Renal pelvis (tissue), 4 donors: Measurements from ENCODE around the gene ARL17B. TPM values are rescaled to one million over a fixed set of nuclear protein-coding genes. Genes with fewer than 3 reads are reported as not detected.
A peak's percentile ranks its signal among the peaks of the same experiment; 100 is the strongest.
"Not testable (repeated sequence)": the region's sequence is repeated elsewhere in the genome, so short reads cannot be mapped to it uniquely, and the experiment has no call there.

Experiments
- DNase-seq: peaks from one replicate; pipeline ENCODE4 v3.0.0-alpha.2; 2013
- polyA plus RNA-seq, 3 donors: library from polyadenylated mRNA; unstranded; fragments of 120-200 nt; gene quantifications; one replicate each; pipeline ENCODE4 v1.2.1, GENCODE V29; 2013; ENCODE audit not compliant: insufficient read length in 3 of 3

ARL17B gene
- polyA plus RNA-seq, 3 donors, result 9.9 to 19.3 (median 17.9) TPM

DNA sequence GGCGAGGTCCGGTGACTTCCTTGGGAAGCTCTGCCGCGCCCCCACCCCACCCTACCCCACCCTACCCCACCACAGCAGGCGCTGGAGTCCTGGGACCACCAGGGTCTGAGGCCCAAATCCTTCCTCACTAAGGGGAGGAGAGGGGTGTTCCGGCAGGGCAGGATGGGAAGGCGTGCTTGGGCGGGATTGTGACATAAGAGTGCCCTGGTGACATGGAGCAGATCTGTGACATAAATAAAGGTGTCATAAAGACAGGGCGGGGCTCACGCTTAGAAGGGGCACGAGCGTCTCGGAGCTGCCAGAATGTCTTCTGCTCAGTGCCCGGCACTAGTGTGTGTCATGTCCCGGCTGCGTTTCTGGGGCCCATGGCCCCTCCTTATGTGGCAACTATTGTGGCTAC lies 66.7 kb downstream of the ARL17B start, which contains the start of gene LRRC37A:
LRRC37A (plus strand) TSS at position 301 of the 400 bp plus-strand sequence; CDS start at position 304, 3 bp downstream.
- not testable (repeated sequence) for DNase-seq

GRCh38 chr17:46291618-46292017 lies 69.9 kb downstream of the ARL17B start:
- DNase-seq, result not testable (repeated sequence)

DNA sequence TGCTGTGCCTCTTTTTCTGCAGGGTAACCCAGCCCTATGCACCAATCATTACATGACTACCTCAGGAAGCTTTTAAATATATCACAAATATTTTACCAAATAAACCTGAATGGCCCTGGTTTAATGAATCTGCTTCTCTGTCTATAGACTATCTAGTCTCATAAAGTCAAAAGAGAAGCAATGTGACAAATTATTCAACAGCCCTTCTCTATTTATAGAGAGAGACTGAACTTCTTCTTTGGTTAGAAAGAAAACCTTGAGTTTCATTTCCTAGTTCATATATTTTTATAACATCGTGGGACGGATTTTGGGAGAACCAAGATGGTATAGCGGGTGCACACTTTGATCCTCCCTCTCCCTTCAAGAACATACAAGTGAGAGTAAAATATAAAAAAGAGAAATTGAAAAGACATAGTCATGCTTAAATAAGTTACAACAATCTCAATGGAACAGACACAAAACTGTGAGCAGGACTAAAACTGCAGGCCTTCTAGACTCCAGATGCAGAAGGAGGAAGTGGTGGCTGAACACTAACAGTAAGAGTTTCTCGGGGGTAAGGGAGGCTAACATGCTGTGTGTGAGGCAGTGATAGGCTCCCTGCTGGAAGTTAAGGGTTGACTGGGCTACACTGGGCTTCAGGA lies 70.5 kb downstream of the ARL17B start:
- not testable (repeated sequence) for DNase-seq

GRCh38 chr17:46287587-46287986 lies 74.0 kb downstream of the ARL17B start:
- not testable (repeated sequence) for DNase-seq

- not testable (repeated sequence) for DNase-seq
Measured at GRCh38 chr17:46286764-46287221, 74.8 kb downstream of the ARL17B start.

- DNase-seq, result not testable (repeated sequence)
Measured at GRCh38 chr17:46285500-46285899, 76.1 kb downstream of the ARL17B start.

DNA sequence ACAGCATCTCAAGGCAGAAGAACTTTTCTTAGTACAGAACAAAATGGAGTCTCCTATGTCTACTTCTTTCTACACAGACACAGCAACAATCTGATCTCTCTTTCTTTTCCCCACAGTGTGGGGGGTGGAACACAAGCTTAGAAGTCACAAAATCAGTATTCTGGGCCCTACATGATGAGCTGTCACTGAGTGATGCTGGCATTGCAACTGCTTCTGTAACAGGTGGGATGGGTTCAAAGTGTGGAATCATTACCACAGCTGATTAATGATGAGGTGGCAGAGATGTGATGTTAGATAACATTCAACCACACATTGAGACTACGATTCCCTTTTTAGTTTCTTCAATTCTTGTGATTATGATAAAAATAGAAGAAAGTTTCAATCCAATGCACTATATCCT lies 77.1 kb downstream of the ARL17B start:
- DNase-seq, result not testable (repeated sequence)

- not testable (repeated sequence) for DNase-seq
Measured at GRCh38 chr17:46282635-46283034, 78.9 kb downstream of the ARL17B start.

DNA sequence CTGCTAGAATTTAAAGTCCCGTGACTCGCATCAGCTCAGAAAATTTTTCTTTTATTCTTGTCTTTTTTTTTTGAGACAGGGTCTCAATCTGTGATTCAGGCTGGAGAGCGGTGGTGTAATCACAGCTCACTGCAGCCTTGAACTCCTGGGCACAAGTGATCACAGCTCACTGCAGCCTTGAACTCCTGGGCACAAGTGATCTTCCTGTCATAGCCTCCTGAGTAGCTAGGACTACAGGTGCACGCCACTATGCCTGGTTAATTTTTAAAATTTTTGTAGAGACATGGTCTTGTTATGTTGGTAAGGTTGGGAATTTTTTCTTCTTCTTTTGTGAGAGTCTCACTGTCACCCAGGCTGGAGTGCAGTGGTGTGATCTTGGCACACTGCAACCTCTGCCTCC lies 80.2 kb downstream of the ARL17B start:
- DNase-seq, result not testable (repeated sequence)

GRCh38 chr17:46276728-46277479 lies 84.7 kb downstream of the ARL17B start:
- not testable (repeated sequence) for DNase-seq

DNA sequence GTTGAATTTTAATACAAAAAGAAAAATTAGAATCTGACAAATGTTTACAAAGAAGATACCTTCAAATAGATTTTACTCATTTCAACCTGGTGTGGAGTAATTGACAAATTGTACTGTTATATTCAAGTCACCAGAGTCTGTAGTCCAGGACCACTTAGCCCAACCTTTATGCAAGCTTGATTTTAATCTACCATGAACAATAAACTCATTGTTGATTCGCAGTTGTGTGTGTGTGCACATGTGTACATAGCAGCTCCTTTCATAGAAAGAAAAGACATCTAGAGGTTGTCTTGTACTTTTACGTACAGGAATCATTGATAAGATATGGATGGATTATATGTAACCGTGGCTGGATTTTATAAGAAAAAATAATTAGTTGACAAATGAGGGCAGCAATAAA lies 87.3 kb downstream of the ARL17B start:
- DNase-seq, result no peak

DNA sequence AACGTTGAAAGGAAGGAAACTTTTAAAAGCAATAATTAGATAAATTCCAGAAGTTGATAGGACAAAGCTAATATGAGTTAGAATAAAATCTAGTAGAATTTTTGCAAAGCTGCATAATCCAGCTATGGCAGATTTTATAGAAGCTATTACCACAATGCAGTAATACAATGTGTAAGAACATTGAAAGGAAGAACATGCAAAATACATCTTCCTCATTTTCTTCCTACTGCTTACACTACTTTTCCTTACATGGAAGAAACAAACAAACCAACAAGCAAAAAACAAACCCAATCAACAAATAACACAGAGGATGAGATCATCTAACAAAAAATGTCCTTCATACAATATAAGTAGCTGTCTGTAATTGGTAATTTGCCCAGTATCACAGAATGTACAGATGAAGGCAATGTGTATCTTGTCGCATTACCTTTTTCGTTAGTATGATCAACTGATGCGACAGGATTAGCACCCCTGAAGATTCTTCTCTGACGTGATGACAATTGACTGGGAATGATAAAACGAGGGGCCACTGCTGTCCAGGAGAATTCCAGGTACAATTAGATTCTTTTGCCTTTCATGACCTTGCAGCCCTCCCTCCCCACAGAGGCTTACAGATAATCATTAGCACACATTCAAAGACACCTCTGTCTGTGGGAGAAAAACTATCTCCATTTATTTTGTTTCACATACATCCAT lies 87.9 kb downstream of the ARL17B start:
- no peak for DNase-seq

GRCh38 chr17:46270032-46270431 lies 91.5 kb downstream of the ARL17B start:
- no peak for DNase-seq

GRCh38 chr17:46266656-46267544 lies 94.7 kb downstream of the ARL17B start:
- DNase-seq, result peak; percentile 88

DNA sequence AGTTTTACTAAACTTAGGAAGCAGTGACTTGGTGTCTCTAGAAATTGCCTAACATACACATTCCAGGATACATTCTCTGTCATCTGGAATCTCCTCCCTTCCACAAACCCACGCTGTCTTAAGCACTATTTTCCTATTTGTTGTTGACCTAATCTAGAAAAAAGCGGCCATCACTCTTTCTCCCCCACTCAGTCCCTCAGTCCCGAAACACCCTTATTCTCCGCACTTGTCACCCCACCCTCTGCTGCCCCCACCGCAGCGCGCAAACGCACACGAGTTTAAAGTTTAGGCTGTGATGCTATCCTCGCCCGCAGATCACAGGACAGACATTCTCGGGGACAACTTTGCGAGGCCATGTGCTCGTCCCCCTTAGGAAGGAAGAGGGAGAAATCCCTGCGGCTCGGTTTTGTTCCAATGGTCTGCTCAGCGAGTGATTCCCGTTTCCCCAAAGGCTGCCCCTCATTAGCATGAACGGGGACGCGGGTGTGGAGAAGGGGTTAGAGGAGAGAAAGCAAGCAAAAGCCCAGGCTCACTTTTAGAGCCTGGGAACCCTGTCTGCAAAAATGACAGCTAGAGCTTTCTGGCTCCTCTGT lies 95.4 kb downstream of the ARL17B start:
- DNase-seq, result not testable (repeated sequence)

DNA sequence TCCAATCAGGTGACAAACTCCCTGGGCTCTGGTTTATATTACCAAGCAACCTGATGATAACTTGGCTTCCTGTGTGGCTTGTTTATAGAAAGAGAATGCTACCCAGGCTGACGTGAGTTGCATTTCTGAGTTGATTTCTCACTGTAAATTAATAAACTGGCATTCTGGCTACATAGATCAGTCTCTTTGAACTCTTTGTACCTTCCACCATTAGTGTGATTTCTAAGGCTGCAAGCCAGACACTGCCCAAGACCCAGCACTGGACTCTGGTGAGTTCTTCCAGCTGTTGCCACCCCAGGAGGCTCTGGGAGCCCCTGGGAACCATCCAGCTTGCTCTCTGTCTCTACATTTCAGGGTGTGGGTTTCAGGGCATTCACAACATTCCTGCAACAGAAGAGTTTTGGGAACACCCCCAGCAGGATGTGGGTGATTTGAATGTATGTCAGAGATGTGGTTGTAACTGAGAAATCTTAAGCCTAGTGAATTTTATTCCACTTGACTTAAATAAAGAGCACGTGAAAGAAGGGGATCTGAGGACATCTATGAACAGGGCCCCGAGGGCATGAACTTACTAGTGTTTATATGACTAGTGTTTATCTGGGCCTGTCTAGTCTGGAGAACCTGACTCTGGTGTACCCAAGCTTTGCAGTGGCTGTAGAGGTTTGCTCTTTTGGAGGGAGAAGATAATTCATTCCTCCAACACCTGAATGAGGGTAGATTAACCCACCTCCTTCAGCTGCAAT lies 96.9 kb downstream of the ARL17B start:
- DNase-seq, result no peak

GRCh38 chr17:46262271-46262670 lies 99.3 kb downstream of the ARL17B start:
- no peak for DNase-seq

DNA sequence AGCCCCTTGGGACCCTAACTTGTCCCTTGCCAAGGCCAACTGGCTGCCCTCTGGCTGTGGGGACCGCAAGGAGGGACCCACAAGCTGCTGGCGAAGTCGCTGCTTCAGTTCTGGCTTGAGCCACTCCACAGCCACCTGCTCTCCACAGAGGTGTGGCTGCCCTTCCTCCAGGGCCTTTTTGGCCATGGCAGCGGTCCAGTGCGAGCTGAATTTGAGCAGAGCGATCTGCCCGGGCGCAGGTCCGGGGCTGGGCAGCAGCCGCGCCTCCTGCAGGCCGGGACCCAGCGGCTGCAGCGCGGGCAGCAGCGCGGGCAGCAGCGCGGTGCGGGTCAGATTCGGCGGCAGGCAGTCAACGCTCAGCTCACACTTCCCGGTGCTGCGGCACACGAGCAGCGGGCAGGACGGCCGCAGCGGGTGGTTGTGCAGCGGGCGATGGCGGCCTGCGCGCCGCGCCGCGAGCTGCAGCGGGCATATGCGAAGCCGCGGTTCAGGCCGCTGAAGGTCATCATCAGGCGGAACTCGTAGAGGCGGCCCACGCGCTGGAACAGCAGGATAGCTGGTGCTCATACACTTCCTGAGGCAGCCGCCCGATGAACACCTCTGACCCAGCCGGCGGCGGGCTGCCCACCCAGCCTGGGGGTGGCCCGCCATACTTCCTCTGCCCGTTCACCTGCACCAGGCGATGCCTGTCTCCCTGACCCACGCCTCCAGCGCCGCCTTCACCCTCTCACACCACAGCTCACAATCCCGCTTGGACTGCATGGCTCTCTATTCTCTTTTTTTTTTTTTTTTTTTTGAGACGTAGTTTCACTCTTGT lies 101.5 kb downstream of the ARL17B start:
- DNase-seq, result not testable (repeated sequence)

- DNase-seq, result not testable (repeated sequence)
Measured at GRCh38 chr17:46256369-46256768, 105.2 kb downstream of the ARL17B start.
